Activated naive CD4-positive, alpha-beta T cell treated with anti-CD3 and anti-CD28 coated beads, Interleukin-2, amount 50 U/mL, for 24 hours (primary cell): Measurements from ENCODE around the gene LIPK.

Experiments
- H3K27ac Mint-ChIP-seq: one replicate; pipeline ENCODE4 v1.8.0; 2021; ENCODE audit warnings: mild to moderate bottlenecking, mixed read lengths
- H3K27me3 Mint-ChIP-seq: one replicate; pipeline ENCODE4 v1.8.0; 2021; ENCODE audit warnings: mixed read lengths
- H3K36me3 Mint-ChIP-seq: one replicate; pipeline ENCODE4 v1.8.0; 2021; ENCODE audit warnings: mixed read lengths
- H3K4me1 Mint-ChIP-seq: one replicate; pipeline ENCODE4 v1.8.0; 2021; ENCODE audit warnings: mixed read lengths
- H3K4me3 Mint-ChIP-seq: one replicate; pipeline ENCODE4 v1.8.0; 2021; ENCODE audit warnings: mild to moderate bottlenecking, mixed read lengths
- H3K9me3 Mint-ChIP-seq: one replicate; pipeline ENCODE4 v1.8.0; 2021; ENCODE audit warnings: mixed read lengths

The LIPK gene

GRCh38 chr10:88745633-88746032, 39.6 kb downstream of the LIPK start:
- Mint-ChIP-seq H3K4me3 (no peak overlapping the region), H3K27me3 (peaks cover 4% of the 10 kb centered on the region), H3K36me3 (peaks cover 5% of the 10 kb centered on the region), H3K27ac (peak overlapping the region; percentile 14), H3K9me3 (peaks cover 11% of the 10 kb centered on the region), H3K4me1 (no peaks in the 10 kb centered on the region)

- H3K36me3 Mint-ChIP-seq = no peaks in the 10 kb centered on the region
- H3K4me3 Mint-ChIP-seq = no peak overlapping the region
- no peaks in the 10 kb centered on the region for H3K27me3 Mint-ChIP-seq
- H3K27ac Mint-ChIP-seq = no peak overlapping the region
- peaks cover 8% of the 10 kb centered on the region for H3K4me1 Mint-ChIP-seq
- H3K9me3 Mint-ChIP-seq = peaks cover 4% of the 10 kb centered on the region
Measured at GRCh38 chr10:88754287-88754686, 48.2 kb downstream of the LIPK start.

GRCh38 chr10:88755753-88756152, 49.7 kb downstream of the LIPK start:
- Mint-ChIP-seq H3K9me3 (peaks cover 4% of the 10 kb centered on the region), H3K4me1 (peaks cover 14% of the 10 kb centered on the region), H3K27ac (no peak overlapping the region), H3K27me3 (no peaks in the 10 kb centered on the region), H3K4me3 (no peak overlapping the region), H3K36me3 (no peaks in the 10 kb centered on the region)

DNA sequence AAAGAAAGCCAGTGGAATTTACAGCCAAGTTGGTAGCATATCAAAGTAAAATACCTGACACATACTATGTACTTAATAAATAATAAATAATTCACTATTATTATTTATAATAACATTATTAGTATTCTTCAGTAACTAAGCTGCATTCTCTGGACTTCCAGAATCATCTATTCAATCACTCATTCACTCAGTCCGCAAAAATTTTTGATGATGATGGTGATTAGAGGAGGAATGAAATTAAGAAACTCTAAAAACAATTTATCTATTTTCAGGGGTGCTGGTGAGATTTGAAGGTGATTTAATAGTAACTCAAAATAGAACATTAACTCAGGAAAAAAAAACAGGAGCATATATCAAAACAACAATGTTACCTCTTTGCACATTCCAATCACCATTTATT, 50.6 kb downstream of the LIPK start:
- Mint-ChIP-seq H3K27ac (no peak overlapping the region), H3K4me3 (no peak overlapping the region), H3K4me1 (peaks cover 14% of the 10 kb centered on the region), H3K27me3 (no peaks in the 10 kb centered on the region), H3K9me3 (peaks cover 4% of the 10 kb centered on the region), H3K36me3 (no peaks in the 10 kb centered on the region)

DNA sequence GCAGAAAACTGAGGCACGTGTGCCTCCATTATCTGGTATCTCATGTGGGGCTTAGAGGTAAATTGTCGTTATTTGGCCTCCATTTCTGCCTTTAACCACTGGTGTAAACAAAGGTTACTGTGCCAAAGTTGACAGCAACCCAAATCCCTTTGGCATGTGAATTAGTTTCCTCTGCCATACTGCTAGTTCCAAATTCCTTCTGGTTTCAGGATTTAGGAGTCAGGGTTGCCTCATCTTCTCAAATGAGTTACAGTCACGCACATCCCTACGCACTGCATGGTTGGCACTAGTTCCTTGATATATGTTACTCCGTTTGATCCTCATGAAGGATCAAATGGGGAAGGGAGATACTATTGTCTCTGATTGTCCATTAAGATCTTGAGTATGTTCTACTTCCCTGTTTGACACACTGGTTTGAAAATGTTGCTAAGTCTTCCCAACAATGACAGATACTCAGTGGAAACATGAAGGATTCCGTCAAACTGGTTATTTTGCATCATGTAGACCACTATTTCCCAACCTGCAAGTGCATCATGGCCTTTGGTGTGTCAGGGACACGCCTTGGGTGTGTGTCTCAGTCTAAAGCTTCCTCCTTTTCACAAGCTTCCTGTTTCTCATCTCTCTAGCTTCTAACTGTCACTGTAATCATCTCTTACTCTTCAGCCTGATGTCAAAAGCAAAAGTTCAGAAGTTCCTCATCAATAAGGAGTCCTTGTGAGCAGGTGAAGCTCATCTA, 53.5 kb downstream of the LIPK start, which contains the start of gene LIPN:
LIPN (plus strand) TSS at position 655 of the 736 bp plus-strand sequence. CDS start 1,386 bp downstream, outside the sequence.
- Mint-ChIP-seq H3K9me3 (peaks cover 4% of the 10 kb centered on the region), H3K27ac (no peak within 1 kb of the TSS), H3K4me3 (no peak within 1 kb of the TSS), H3K27me3 (no peaks in the 10 kb centered on the region), H3K4me1 (peaks cover 14% of the 10 kb centered on the region), H3K36me3 (no peaks in the 10 kb centered on the region)

GRCh38 chr10:88762906-88763305, 56.9 kb downstream of the LIPK start:
- Mint-ChIP-seq H3K27me3 (no peaks in the 10 kb centered on the region), H3K27ac (no peak overlapping the region), H3K4me1 (peaks cover 9% of the 10 kb centered on the region), H3K4me3 (no peak overlapping the region), H3K36me3 (no peaks in the 10 kb centered on the region), H3K9me3 (peaks cover 4% of the 10 kb centered on the region)

- Mint-ChIP-seq H3K27me3 (no peaks in the 10 kb centered on the region), H3K9me3 (peaks cover 4% of the 10 kb centered on the region), H3K4me3 (no peak overlapping the region), H3K36me3 (no peaks in the 10 kb centered on the region), H3K27ac (no peak overlapping the region), H3K4me1 (peaks cover 9% of the 10 kb centered on the region)
Measured at GRCh38 chr10:88763441-88763840, 57.4 kb downstream of the LIPK start.

DNA sequence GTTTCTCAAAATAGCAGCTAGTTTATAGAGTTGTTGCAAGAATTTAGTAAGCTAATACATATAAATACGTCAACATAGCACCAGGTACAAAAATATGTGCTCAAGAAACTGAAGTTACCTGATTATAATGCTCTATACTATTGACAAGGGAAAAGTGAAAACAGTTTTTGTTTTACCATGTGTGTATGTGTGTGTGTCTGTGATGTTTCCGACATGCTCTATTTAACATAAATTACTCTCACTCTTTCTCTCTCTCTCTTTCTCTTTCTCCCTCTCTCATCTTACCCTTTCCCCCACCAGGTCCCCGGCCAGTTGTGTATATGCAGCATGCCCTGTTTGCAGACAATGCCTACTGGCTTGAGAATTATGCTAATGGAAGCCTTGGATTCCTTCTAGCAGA, 58.1 kb downstream of the LIPK start:
- Mint-ChIP-seq H3K27me3 (no peaks in the 10 kb centered on the region), H3K4me3 (no peak overlapping the region)

DNA sequence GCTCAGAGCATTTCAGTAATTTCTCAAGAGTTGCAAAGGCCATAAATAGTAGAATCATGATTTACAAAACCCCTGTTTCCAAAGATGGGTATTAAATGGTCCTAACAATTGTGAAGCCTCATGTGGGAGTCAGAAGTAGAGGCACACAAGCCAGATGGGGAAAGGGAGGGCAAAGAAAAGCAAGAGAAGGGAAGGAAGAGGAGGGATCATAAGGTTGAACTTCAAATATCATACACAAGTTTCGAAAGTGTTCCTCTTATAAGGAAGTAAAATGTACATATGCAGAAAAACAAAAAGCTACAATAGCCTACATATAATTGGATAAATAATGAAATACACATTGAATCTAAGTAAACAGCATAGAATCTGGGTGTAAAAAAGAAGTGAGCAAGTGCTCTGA, 59.8 kb downstream of the LIPK start:
- H3K36me3 Mint-ChIP-seq = no peaks in the 10 kb centered on the region
- no peaks in the 10 kb centered on the region for H3K4me1 Mint-ChIP-seq
- H3K9me3 Mint-ChIP-seq = no peaks in the 10 kb centered on the region
- no peaks in the 10 kb centered on the region for H3K27me3 Mint-ChIP-seq
- no peak overlapping the region for H3K4me3 Mint-ChIP-seq
- H3K27ac Mint-ChIP-seq = no peak overlapping the region

More for the DNA sequence above, 58.1 kb downstream of the LIPK start:
- Mint-ChIP-seq H3K9me3 (peaks cover under 1% of the 10 kb centered on the region), H3K27ac (no peak overlapping the region), H3K4me1 (peaks cover 7% of the 10 kb centered on the region), H3K36me3 (no peaks in the 10 kb centered on the region)

DNA sequence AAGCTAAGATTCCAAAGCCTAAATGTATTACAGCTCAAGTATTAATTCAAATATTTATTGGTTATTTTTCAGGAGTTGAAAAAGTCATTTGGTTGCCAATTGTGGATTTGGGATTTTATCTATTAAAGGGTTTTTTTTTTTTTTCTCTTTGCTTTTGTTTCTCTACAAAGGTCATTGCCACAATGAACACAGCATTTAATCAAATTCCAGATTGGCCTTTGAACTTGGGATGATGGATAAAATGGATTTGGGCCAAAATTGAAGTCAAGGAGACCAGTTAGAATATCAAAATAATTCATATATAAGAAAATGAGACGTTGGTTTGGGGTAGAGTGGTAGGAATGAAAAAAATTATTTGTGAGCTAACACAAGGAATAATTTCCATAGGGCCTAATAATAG, 63.3 kb downstream of the LIPK start:
- H3K4me1 Mint-ChIP-seq = no peaks in the 10 kb centered on the region
- H3K36me3 Mint-ChIP-seq = no peaks in the 10 kb centered on the region
- H3K4me3 Mint-ChIP-seq = no peak overlapping the region
- peaks cover 2% of the 10 kb centered on the region for H3K27me3 Mint-ChIP-seq
- peaks cover 8% of the 10 kb centered on the region for H3K9me3 Mint-ChIP-seq
- no peak overlapping the region for H3K27ac Mint-ChIP-seq

DNA sequence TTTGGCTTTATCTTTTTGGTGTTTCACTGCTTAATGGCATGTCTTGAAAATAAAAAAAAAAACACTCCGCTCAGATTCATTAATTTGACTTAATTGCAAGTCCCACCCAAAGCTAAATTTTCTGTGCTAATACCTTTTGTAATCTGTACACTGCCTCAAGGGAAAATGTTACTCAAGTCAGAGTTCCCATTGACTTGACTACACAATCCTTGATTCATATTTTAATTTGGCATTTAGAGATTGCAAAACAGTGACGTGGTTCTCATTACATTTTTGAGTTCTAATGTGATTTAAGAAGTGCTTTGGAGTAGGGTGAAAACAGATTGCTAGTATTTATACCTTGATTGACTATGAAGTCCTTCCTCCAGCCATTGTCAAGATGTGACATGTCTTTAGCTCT, 75.2 kb downstream of the LIPK start:
- Mint-ChIP-seq H3K4me3 (no peak overlapping the region), H3K27me3 (no peaks in the 10 kb centered on the region), H3K27ac (no peak overlapping the region), H3K9me3 (no peaks in the 10 kb centered on the region), H3K4me1 (no peaks in the 10 kb centered on the region), H3K36me3 (peaks cover 2% of the 10 kb centered on the region)

DNA sequence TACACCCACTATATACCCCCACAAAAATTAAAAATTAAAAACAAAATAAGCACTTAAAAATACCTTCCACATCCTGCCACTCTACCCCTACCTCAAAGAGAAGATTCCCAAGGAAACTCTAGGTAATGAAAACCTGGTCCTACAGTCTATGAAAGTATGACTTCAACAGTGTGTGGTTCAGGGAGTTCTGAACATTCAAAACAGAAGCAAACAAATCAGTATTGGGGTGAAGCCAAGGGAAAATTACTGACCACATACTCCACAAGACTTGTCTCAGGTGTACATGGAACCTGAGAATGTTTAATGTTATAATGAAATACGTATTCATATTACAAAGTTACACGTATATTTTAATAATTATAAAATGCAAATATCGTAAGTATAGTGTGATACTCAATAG, 76.2 kb downstream of the LIPK start:
- Mint-ChIP-seq H3K4me3 (no peak overlapping the region), H3K9me3 (no peaks in the 10 kb centered on the region), H3K36me3 (peaks cover 2% of the 10 kb centered on the region), H3K4me1 (no peaks in the 10 kb centered on the region), H3K27me3 (no peaks in the 10 kb centered on the region), H3K27ac (no peak overlapping the region)

GRCh38 chr10:88783724-88784123, 77.7 kb downstream of the LIPK start:
- H3K36me3 Mint-ChIP-seq = no peaks in the 10 kb centered on the region
- no peaks in the 10 kb centered on the region for H3K27me3 Mint-ChIP-seq
- H3K4me1 Mint-ChIP-seq = no peaks in the 10 kb centered on the region
- H3K4me3 Mint-ChIP-seq = no peak overlapping the region
- H3K27ac Mint-ChIP-seq = no peak overlapping the region
- no peaks in the 10 kb centered on the region for H3K9me3 Mint-ChIP-seq

DNA sequence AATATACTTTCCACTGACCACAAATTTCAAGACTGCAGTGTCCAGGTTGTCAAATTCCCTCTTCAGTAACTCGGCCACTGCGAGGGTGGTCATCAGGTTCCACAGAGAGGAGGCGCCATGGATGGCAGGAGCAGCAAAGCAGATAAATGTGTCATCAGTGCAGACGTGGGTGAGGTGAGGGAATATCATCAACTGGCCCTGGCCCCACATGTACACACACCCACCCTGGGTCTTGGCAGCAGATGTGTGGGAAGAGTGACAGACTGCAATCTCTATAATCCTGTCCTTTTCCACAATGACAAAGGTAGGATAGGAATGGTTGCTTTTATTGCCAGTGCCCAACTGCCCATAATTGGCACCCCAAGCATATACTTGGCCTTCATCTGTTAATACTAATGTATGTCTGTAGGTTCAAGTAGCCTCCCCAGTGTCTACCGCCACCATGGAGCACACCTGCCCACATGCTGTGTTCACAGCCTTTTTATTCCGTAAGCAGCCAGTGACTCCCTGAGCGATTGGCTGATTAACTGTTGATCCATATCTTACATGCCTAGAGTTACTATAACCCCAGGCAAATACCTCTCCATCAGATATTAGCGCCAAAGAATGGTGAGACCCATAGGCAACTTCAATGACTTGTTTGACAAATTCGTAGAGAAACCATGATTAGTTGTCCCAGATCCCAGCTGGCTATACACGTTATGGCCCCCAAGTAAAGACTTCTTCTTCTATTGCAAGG, 80.2 kb downstream of the LIPK start:
- no peaks in the 10 kb centered on the region for H3K9me3 Mint-ChIP-seq

DNA sequence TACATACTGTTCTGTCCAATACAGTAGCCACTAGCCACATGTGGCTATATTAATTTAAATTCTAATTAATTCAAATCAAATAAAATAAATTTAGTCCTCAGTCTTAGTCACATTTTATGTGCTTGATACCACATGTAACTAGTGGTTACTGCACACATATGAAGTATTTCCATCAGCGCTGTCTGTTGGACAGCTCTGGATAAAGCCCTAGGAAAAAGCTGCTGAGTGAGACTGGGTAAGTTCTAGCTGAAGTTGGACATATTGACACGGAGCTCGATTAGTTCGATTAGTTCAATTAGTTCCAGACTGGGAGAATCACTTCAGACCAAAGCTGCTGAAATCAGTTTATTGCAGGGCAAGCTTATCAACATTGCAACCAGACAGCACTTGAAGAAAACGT, 81.4 kb downstream of the LIPK start:
- Mint-ChIP-seq H3K4me1 (no peaks in the 10 kb centered on the region), H3K4me3 (no peak overlapping the region), H3K27ac (no peak overlapping the region), H3K9me3 (no peaks in the 10 kb centered on the region), H3K27me3 (no peaks in the 10 kb centered on the region), H3K36me3 (no peaks in the 10 kb centered on the region)

More for the DNA sequence above, 80.2 kb downstream of the LIPK start:
- H3K4me3 Mint-ChIP-seq = no peak overlapping the region
- no peak overlapping the region for H3K27ac Mint-ChIP-seq
- H3K36me3 Mint-ChIP-seq = no peaks in the 10 kb centered on the region
- no peaks in the 10 kb centered on the region for H3K27me3 Mint-ChIP-seq
- no peaks in the 10 kb centered on the region for H3K4me1 Mint-ChIP-seq

- no peaks in the 10 kb centered on the region for H3K9me3 Mint-ChIP-seq
- H3K4me3 Mint-ChIP-seq = no peak overlapping the region
- no peak overlapping the region for H3K27ac Mint-ChIP-seq
- H3K27me3 Mint-ChIP-seq = no peaks in the 10 kb centered on the region
- H3K4me1 Mint-ChIP-seq = peaks cover 13% of the 10 kb centered on the region
- no peaks in the 10 kb centered on the region for H3K36me3 Mint-ChIP-seq
Measured at GRCh38 chr10:88788924-88789323, 82.9 kb downstream of the LIPK start.
